Common myeloid progenitor, CD34-positive (primary cell): Measurements from ENCODE around the gene ATP6V0C.

Source experiments
- CTCF ChIA-PET: fragments of 350-600 bp; sonication (Branson Sonifier 250); formaldehyde crosslinking; loops from one replicate; lab custom pipeline; 2021; ENCODE audit warnings: antibody characterized with exemption; lab: Charles Lee
- POLR2A ChIA-PET: fragments of 350-600 bp; sonication (Branson Sonifier 250); formaldehyde crosslinking; loops from one replicate; lab custom pipeline; 2021; ENCODE audit warnings: antibody characterized with exemption; lab: Charles Lee
- DNase-seq, 3 donors: peaks; one replicate each; pipeline versions ENCODE4 v3.0.0 to v3.0.0-alpha.2; 2013
- H3K27ac ChIP-seq, 2 experiments: 1 replicate in 1 of 2; 2 replicates in 1 of 2; pipeline ENCODE4 v1.7.0; 2013; ENCODE audit warnings: inconsistent platforms in 2 of 2, low read length in 2 of 2, mild to moderate bottlenecking in 2 of 2, low read depth in 1 of 2, moderate library complexity in 1 of 2; ENCODE audit not compliant: severe bottlenecking in 2 of 2, insufficient read depth in 1 of 2, poor library complexity in 1 of 2
- H3K27me3 ChIP-seq, 5 experiments: replicated peaks in 2 of 5; 1 replicate in 3 of 5; 2 replicates in 2 of 5; pipeline versions ENCODE4 v1.6.1 to v1.7.0; 2013; ENCODE audit warnings: low read length in 4 of 5, mild to moderate bottlenecking in 2 of 5, moderate library complexity in 2 of 5, inconsistent platforms in 1 of 5; ENCODE audit not compliant: insufficient read depth in 5 of 5, control insufficient read depth in 4 of 5
- H3K36me3 ChIP-seq, 4 experiments: 1 replicate in 2 of 4; 2 replicates in 2 of 4; pipeline versions ENCODE4 v1.6.1 to v1.7.0; 2013; ENCODE audit warnings: low read length in 3 of 4, control low read depth in 1 of 4, mild to moderate bottlenecking in 1 of 4; ENCODE audit not compliant: control insufficient read depth in 4 of 4, insufficient read depth in 4 of 4
- H3K4me1 ChIP-seq, 4 experiments: 1 replicate in 3 of 4; 2 replicates in 1 of 4; pipeline versions ENCODE4 v1.6.1 to v1.7.1; 2013; ENCODE audit warnings: low read length in 3 of 4, mild to moderate bottlenecking in 3 of 4, control low read depth in 1 of 4, inconsistent platforms in 1 of 4, moderate library complexity in 1 of 4; ENCODE audit not compliant: control insufficient read depth in 4 of 4, insufficient read depth in 4 of 4; ENCODE audit errors: control extremely low read depth in 1 of 4
- H3K4me3 ChIP-seq, 7 experiments: 1 replicate in 4 of 7; 2 replicates in 3 of 7; pipeline versions ENCODE4 v1.5.1 to v1.7.0; 2013; ENCODE audit warnings: mild to moderate bottlenecking in 7 of 7, low read length in 6 of 7, moderate library complexity in 6 of 7, inconsistent platforms in 2 of 7, low read depth in 2 of 7, control low read depth in 1 of 7; ENCODE audit not compliant: insufficient read depth in 4 of 7, control insufficient read depth in 1 of 7; ENCODE audit errors: extremely low read depth in 1 of 7
- H3K9me3 ChIP-seq, 5 experiments: 1 replicate in 4 of 5; 2 replicates in 1 of 5; pipeline versions ENCODE4 v1.6.1 to v1.7.1; 2013; ENCODE audit warnings: low read length in 4 of 5, mild to moderate bottlenecking in 2 of 5, inconsistent platforms in 1 of 5, low read depth in 1 of 5, moderate library complexity in 1 of 5; ENCODE audit not compliant: control insufficient read depth in 4 of 5, insufficient read depth in 2 of 5; ENCODE audit errors: control extremely low read depth in 1 of 5
- WGBS: methylation state at CpG from one replicate; pipeline ENCODE4 v1.1.5; 2013; ENCODE audit not compliant: insufficient coverage; 5-methylcytosine and 5-hydroxymethylcytosine counted together

Gene ATP6V0C

GRCh38 chr16:2468233-2468724, 45.5 kb upstream of the ATP6V0C start:
- ChIA-PET POLR2A (no interaction called here), CTCF (interaction anchor here (1.0 to 2.8 kb wide), 6 partner anchors 15 to 224 kb away, joined by 3 to 7 read pairs (median 5); no protein-coding TSS in a partner anchor)
- Histone ChIP-seq H3K9me3 (no peaks in the 10 kb centered on the region), H3K4me3 (peak overlapping the region; percentile 17 to 74 (median 59)), H3K27ac (no peak overlapping the region), H3K36me3 (peaks cover 0 to 3% (median 0%) of the 10 kb centered on the region in 4 experiments), H3K4me1 (peaks cover 0 to 50% (median 40%) of the 10 kb centered on the region in 4 experiments), H3K27me3 (peaks cover 0 to 49% (median 19%) of the 10 kb centered on the region in 5 experiments)
- WGBS = under 1% methylated on average over 22 of the region's 38 CpGs
- DNase-seq = peak in 2 of 3 donors; percentile 44 to 51

- peaks cover 0 to 55% (median 45%) of the 10 kb centered on the region in 4 experiments for H3K4me1 ChIP-seq
- CTCF ChIA-PET = interaction anchor here (1.0 to 2.8 kb wide), 6 partner anchors 15 to 224 kb away, joined by 3 to 7 read pairs (median 5); no protein-coding TSS in a partner anchor
- WGBS = 51% methylated on average over 4 of the region's 14 CpGs
- peak overlapping the region in 3 of 7 experiments; percentile 59 to 74 (median 64) for H3K4me3 ChIP-seq
- no peak overlapping the region for H3K27ac ChIP-seq
- peaks cover 0 to 51% (median 19%) of the 10 kb centered on the region in 5 experiments for H3K27me3 ChIP-seq
- POLR2A ChIA-PET = no interaction called here
- no peak for DNase-seq
- no peaks in the 10 kb centered on the region for H3K9me3 ChIP-seq
- peaks cover 0 to 3% (median 0%) of the 10 kb centered on the region in 4 experiments for H3K36me3 ChIP-seq
These were observed 44.9 kb upstream of the ATP6V0C start for GRCh38 chr16:2468725-2469398.

- no peak overlapping the region for H3K27ac ChIP-seq
- WGBS = 65% methylated on average over 16 of the region's 16 CpGs
- CTCF ChIA-PET = interaction anchor here (1.0 to 2.8 kb wide), 9 partner anchors 7 to 225 kb away, joined by 3 to 7 read pairs (median 3); no protein-coding TSS in a partner anchor
- peaks cover 0 to 62% (median 53%) of the 10 kb centered on the region in 4 experiments for H3K4me1 ChIP-seq
- POLR2A ChIA-PET = no interaction called here
- H3K4me3 ChIP-seq = no peak overlapping the region
- peaks cover 0 to 51% (median 19%) of the 10 kb centered on the region in 5 experiments for H3K27me3 ChIP-seq
- H3K9me3 ChIP-seq = no peaks in the 10 kb centered on the region
- DNase-seq = no peak
- H3K36me3 ChIP-seq = no peaks in the 10 kb centered on the region
These were observed 44.1 kb upstream of the ATP6V0C start for GRCh38 chr16:2469399-2470233.

GRCh38 chr16:2470234-2470601, 43.5 kb upstream of the ATP6V0C start:
- Histone ChIP-seq H3K27me3 (peaks cover 0 to 51% (median 19%) of the 10 kb centered on the region in 5 experiments), H3K4me3 (no peak overlapping the region), H3K4me1 (peaks cover 0 to 63% (median 54%) of the 10 kb centered on the region in 4 experiments), H3K36me3 (no peaks in the 10 kb centered on the region), H3K27ac (no peak overlapping the region), H3K9me3 (no peaks in the 10 kb centered on the region)
- DNase-seq = no peak
- ChIA-PET POLR2A (interaction anchor here (0.7 kb wide), 1 partner anchor 14 kb away, joined by 3 read pairs; no protein-coding TSS in a partner anchor), CTCF (interaction anchor here (1.1 to 2.8 kb wide), 6 partner anchors 8 to 31 kb away, joined by 3 to 6 read pairs (median 4); no protein-coding TSS in a partner anchor)
- WGBS = 91% methylated on average over 7 of the region's 7 CpGs

- 31% methylated on average over 5 of the region's 9 CpGs for WGBS
- H3K9me3 ChIP-seq = no peaks in the 10 kb centered on the region
These were observed 43.1 kb upstream of the ATP6V0C start for GRCh38 chr16:2470603-2471015.

GRCh38 chr16:2471016-2471652, 42.6 kb upstream of the ATP6V0C start, which contains the start of gene NTN3:
Gene NTN3, plus strand, starts transcription at chr16:2471297. Its CDS starts 405 bp downstream, at chr16:2471702.
- H3K36me3 ChIP-seq = no peaks in the 10 kb centered on the region
- DNase-seq = peak in 2 of 3 donors; percentile 26 to 27
- peaks cover 3 to 69% (median 61%) of the 10 kb centered on the region in 4 experiments for H3K4me1 ChIP-seq
- ChIA-PET POLR2A (interaction anchor here (0.7 kb wide), 1 partner anchor 15 kb away, joined by 3 read pairs; no protein-coding TSS in a partner anchor), CTCF (interaction anchor here (0.8 to 1.6 kb wide), 4 partner anchors 9 to 16 kb away, joined by 3 to 5 read pairs (median 3); no protein-coding TSS in a partner anchor)
- H3K27me3 ChIP-seq = peaks cover 0 to 51% (median 19%) of the 10 kb centered on the region in 5 experiments
- 0% methylated on average over 33 of the region's 59 CpGs for WGBS
- H3K4me3 ChIP-seq = peak within 1 kb of the TSS in 3 of 7 experiments; percentile 28 to 58 (median 43)
- H3K9me3 ChIP-seq = no peaks in the 10 kb centered on the region
- no peak within 1 kb of the TSS for H3K27ac ChIP-seq

More at GRCh38 chr16:2470603-2471015, 43.1 kb upstream of the ATP6V0C start:
- Histone ChIP-seq H3K4me3 (no peak overlapping the region), H3K36me3 (no peaks in the 10 kb centered on the region), H3K27ac (no peak overlapping the region), H3K4me1 (peaks cover 0 to 64% (median 55%) of the 10 kb centered on the region in 4 experiments), H3K27me3 (peaks cover 0 to 51% (median 19%) of the 10 kb centered on the region in 5 experiments)
- DNase-seq = no peak
- CTCF ChIA-PET = interaction anchor here (1.1 to 2.8 kb wide), 5 partner anchors 8 to 29 kb away, joined by 3 to 6 read pairs (median 3); no protein-coding TSS in a partner anchor
- POLR2A ChIA-PET = interaction anchor here (0.7 kb wide), 1 partner anchor 15 kb away, joined by 3 read pairs; no protein-coding TSS in a partner anchor
